AG09309 (cell line): Measurements from ENCODE around the gene SCN3A.
A peak's percentile ranks its signal among the peaks of the same experiment; 100 is the strongest.

ENCODE experiments used
- DNase-seq: peaks from one replicate; pipeline ENCODE4 v3.0.0-alpha.2; 2010; ENCODE audit warnings: low read depth
- H3K4me3 ChIP-seq: 2 replicates; pipeline ENCODE4 v1.5.1; 2011; ENCODE audit warnings: mild to moderate bottlenecking, low read depth, low read length, moderate library complexity; ENCODE audit not compliant: control insufficient read depth
- TF ChIP-seq, protein P1 (sequence below): IDR thresholded peaks from 2 replicates; pipeline ENCODE4 v1.5.1; 2011; ENCODE audit warnings: mild to moderate bottlenecking, low read depth, low read length, inconsistent platforms; ENCODE audit not compliant: insufficient read depth, control insufficient read depth; ENCODE audit errors: missing control alignments

The SCN3A gene

DNA sequence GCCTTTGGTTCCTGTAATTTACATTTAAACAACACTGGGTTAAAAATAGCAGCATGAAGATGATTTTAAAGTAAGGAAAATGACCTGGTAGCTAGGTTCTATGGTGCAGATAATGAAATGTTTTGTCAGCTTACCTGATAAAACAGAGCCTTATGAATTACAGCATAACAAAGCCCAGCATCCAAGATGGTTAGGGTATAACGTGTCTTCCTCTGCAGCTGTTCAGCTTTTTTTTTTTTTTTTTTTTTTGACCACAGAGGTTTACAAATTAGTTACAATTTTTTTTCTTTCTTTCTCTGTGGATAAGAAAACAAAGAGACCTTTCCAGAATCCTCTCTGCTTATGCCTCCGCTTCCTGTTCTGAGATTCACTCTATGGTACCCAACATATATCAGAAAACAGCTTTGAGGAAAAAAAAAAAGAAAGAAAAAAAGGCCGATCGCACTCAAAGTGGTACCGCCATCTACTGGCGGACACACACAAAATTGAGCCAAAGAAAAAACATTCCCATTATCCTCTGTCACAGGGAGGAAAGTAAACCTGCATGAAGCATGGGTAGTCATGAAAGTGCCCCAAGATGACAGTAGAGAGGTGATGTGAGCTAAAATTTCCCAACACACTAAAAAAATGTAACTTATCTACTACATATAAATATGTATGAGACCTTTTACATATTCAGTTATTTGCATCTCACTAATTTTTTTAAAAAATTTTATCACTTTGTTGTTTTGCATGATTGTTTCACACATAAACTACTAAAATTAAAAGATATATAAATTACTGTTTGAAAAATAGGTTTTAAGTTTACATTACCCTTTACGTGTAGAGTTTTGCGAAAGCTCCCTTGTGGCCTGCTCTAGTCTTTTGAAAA lies at the start of gene SCN3A:
Gene SCN3A (minus strand): TSS at position 362 of the 871 bp plus-strand sequence. CDS start 27,656 bp downstream, outside the sequence.
- peak; percentile 28 for DNase-seq
- H3K4me3 ChIP-seq: no peak within 1 kb of the TSS
- TF ChIP-seq, protein P1, sequence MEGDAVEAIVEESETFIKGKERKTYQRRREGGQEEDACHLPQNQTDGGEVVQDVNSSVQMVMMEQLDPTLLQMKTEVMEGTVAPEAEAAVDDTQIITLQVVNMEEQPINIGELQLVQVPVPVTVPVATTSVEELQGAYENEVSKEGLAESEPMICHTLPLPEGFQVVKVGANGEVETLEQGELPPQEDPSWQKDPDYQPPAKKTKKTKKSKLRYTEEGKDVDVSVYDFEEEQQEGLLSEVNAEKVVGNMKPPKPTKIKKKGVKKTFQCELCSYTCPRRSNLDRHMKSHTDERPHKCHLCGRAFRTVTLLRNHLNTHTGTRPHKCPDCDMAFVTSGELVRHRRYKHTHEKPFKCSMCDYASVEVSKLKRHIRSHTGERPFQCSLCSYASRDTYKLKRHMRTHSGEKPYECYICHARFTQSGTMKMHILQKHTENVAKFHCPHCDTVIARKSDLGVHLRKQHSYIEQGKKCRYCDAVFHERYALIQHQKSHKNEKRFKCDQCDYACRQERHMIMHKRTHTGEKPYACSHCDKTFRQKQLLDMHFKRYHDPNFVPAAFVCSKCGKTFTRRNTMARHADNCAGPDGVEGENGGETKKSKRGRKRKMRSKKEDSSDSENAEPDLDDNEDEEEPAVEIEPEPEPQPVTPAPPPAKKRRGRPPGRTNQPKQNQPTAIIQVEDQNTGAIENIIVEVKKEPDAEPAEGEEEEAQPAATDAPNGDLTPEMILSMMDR: peak; percentile 75

DNA sequence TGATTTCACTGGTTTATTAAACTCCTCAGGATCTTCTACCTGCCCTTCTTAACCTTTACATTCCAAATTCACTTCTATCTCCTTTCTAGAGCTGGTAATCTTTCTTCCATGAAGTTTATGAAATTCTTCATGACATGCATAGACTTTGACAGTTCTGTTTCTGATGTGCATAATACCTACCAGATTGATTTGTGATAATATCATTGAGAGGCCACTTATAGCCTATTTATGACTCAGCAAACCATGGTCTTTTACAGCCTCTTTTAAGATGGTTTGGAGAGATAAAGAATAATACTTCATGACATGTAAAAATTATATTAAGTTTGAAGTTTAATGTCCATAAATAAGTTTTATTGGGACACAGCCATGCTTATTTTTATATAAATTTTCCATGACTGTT lies 49.3 kb upstream of the SCN3A start:
- no peak overlapping the region for H3K4me3 ChIP-seq
- DNase-seq: no peak
- TF ChIP-seq, protein P1: no peak

GRCh38 chr2:165251366-165251765 lies 47.5 kb upstream of the SCN3A start:
- H3K4me3 ChIP-seq: no peak overlapping the region
- DNase-seq: no peak
- TF ChIP-seq, protein P1: no peak

DNA sequence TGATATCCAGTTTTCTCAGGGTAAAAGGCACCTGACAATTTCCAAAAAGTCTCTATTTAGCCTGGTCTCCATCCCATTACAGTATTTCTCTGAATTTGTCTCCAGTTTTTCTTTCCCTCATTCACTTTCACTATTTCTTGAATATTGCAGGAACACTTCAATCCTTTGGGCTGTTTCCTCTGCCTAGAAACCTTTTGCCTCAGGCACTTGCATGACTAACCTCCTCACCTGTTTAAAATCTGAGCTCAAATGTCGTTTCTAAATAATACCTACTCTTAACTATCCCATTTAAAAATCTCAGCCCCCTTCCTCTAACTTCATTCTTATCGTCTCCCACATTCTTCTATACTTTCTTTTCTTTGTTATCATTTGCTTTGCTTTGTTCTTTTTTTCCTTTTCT lies 44.4 kb upstream of the SCN3A start:
- TF ChIP-seq, protein P1: no peak
- no peak for DNase-seq
- H3K4me3 ChIP-seq: no peak overlapping the region

- TF ChIP-seq, protein P1: no peak
- no peak overlapping the region for H3K4me3 ChIP-seq
- DNase-seq: no peak
Measured at GRCh38 chr2:165245081-165245793, 41.4 kb upstream of the SCN3A start.

- TF ChIP-seq, protein P1: no peak
- no peak for DNase-seq
- no peak overlapping the region for H3K4me3 ChIP-seq
Measured at GRCh38 chr2:165240916-165241315, 37.1 kb upstream of the SCN3A start.
